IMR-90 (cell line): ENCODE measurements around the gene ERMAP. TPM values are rescaled to one million over a fixed set of nuclear protein-coding genes. Genes with fewer than 3 reads are reported as not detected.

Experiments
- ATAC-seq: fragments of 200-7000 bp; cut with Tn5 transposase; 2 replicates; pipeline ENCODE4 v1.9.1; 2020; ENCODE audit warnings: low read depth, mild to moderate bottlenecking, moderate library complexity
- BruUV-seq: library from RNA; stranded (reverse); fragments of 400-500 nt; replicated peaks from 2 replicates; lab custom pipeline; 2021; lab: Mats Ljungman, UMichigan
- CTCF ChIA-PET: fragments of 300-600 bp; formaldehyde crosslinking; extraction: SDS; loops from one replicate; lab custom pipeline; 2021; ENCODE audit warnings: antibody characterized with exemption; lab: Yijun Ruan, JAX
- POLR2A ChIA-PET: fragments of 300-600 bp; sonication (Branson Sonifier 250); formaldehyde crosslinking; loops from one replicate; lab custom pipeline; 2022; ENCODE audit warnings: antibody characterized with exemption; ENCODE audit not compliant: unreplicated experiment; lab: Charles Lee
- DNase-seq: peaks from one replicate; pipeline ENCODE4 v3.0.0; 2013
- H2AFZ ChIP-seq: replicated peaks from 2 replicates; pipeline ENCODE3; 2013; ENCODE audit warnings: low read length, mild to moderate bottlenecking; ENCODE audit not compliant: poor library complexity
- H2AK5ac ChIP-seq: 2 replicates; pipeline ENCODE4 v1.6.1; 2013; ENCODE audit warnings: low read depth, low read length, inconsistent platforms
- H2AK9ac ChIP-seq: replicated peaks from 2 replicates; pipeline ENCODE3; 2013; ENCODE audit warnings: mild to moderate bottlenecking, low read depth, low read length, moderate library complexity; ENCODE audit not compliant: poor library complexity
- H2BK120ac ChIP-seq: 2 replicates; pipeline ENCODE4 v1.6.1; 2013; ENCODE audit warnings: low read depth, low read length, inconsistent platforms
- H2BK15ac ChIP-seq: 3 replicates; pipeline ENCODE4 v1.6.1; 2013; ENCODE audit warnings: low read depth, low read length, inconsistent platforms
- H2BK20ac ChIP-seq: 2 replicates; pipeline ENCODE4 v1.6.1; 2013; ENCODE audit warnings: low read depth, mild to moderate bottlenecking, inconsistent platforms, low read length, moderate library complexity
- H2BK5ac ChIP-seq: 2 replicates; pipeline ENCODE4 v1.6.1; 2013; ENCODE audit warnings: mild to moderate bottlenecking, low read depth, low read length, inconsistent platforms; ENCODE audit not compliant: poor library complexity, severe bottlenecking
- H3K14ac ChIP-seq: replicated peaks from 2 replicates; pipeline ENCODE4 v1.6.1; 2013; ENCODE audit warnings: low read depth, low read length, inconsistent platforms
- H3K18ac ChIP-seq: 2 replicates; pipeline ENCODE4 v1.6.1; 2013; ENCODE audit warnings: low read depth, low read length, control low read depth
- H3K23ac ChIP-seq: 2 replicates; pipeline ENCODE4 v1.6.1; 2013; ENCODE audit warnings: low read depth, low read length, inconsistent platforms
- H3K27ac ChIP-seq: 2 replicates; pipeline ENCODE4 v1.5.1; 2013; ENCODE audit warnings: mild to moderate bottlenecking, control low read depth, low read length; ENCODE audit not compliant: insufficient read depth
- H3K27me3 ChIP-seq: 2 replicates; pipeline ENCODE4 v1.6.1; 2013; ENCODE audit warnings: low read length; ENCODE audit not compliant: control insufficient read depth, insufficient read depth
- H3K36me3 ChIP-seq: 2 replicates; pipeline ENCODE4 v1.6.1; 2013; ENCODE audit warnings: low read length, mixed read lengths; ENCODE audit not compliant: control insufficient read depth, insufficient read depth
- H3K4ac ChIP-seq: 2 replicates; pipeline ENCODE4 v1.6.1; 2013; ENCODE audit warnings: low read depth, low read length, inconsistent platforms
- H3K4me1 ChIP-seq: 2 replicates; pipeline ENCODE4 v1.6.1; 2013; ENCODE audit warnings: low read length, mixed read lengths; ENCODE audit not compliant: control insufficient read depth, insufficient read depth
- H3K4me2 ChIP-seq: 2 replicates; pipeline ENCODE4 v1.6.1; 2013; ENCODE audit warnings: low read depth, mild to moderate bottlenecking, control low read depth, low read length, moderate library complexity
- H3K4me3 ChIP-seq: 2 replicates; pipeline ENCODE4 v1.5.1; 2013; ENCODE audit warnings: low read depth, mild to moderate bottlenecking, control low read depth, low read length, moderate library complexity; ENCODE audit not compliant: insufficient read depth
- H3K56ac ChIP-seq: 2 replicates; pipeline ENCODE4 v1.6.1; 2013; ENCODE audit warnings: low read length, inconsistent platforms; ENCODE audit not compliant: insufficient read depth; ENCODE audit errors: extremely low read depth
- H3K79me1 ChIP-seq, 2 experiments: 2 replicates each; pipeline ENCODE4 v1.6.1; 2013; ENCODE audit warnings: low read length in 2 of 2, inconsistent platforms in 1 of 2, low read depth in 1 of 2
- H3K9ac ChIP-seq: 2 replicates; pipeline ENCODE4 v1.6.1; 2013; ENCODE audit warnings: low read depth, low read length, control low read depth
- H3K9me1 ChIP-seq: 2 replicates; pipeline ENCODE4 v1.6.1; 2013; ENCODE audit warnings: low read length, inconsistent platforms; ENCODE audit not compliant: insufficient read depth
- H3K9me3 ChIP-seq: 2 replicates; pipeline ENCODE4 v1.6.1; 2013; ENCODE audit warnings: low read length; ENCODE audit not compliant: control insufficient read depth, insufficient read depth
- H4K20me1 ChIP-seq: 2 replicates; pipeline ENCODE4 v1.6.1; 2013; ENCODE audit warnings: low read length, inconsistent platforms; ENCODE audit not compliant: insufficient read depth
- H4K5ac ChIP-seq: 2 replicates; pipeline ENCODE4 v1.6.1; 2013; ENCODE audit warnings: mild to moderate bottlenecking, low read depth, low read length, control low read depth
- H4K8ac ChIP-seq, 2 experiments: 2 replicates each; pipeline ENCODE4 v1.6.1; 2013; ENCODE audit warnings: low read depth in 2 of 2, low read length in 2 of 2, control low read depth in 1 of 2, inconsistent platforms in 1 of 2
- H4K91ac ChIP-seq: 2 replicates; pipeline ENCODE4 v1.6.1; 2013; ENCODE audit warnings: low read depth, low read length, inconsistent platforms; ENCODE audit not compliant: insufficient read depth
- BHLHE40 ChIP-seq: fragments of 150-350 bp; IDR thresholded peaks from 2 replicates; pipeline ENCODE4 v1.6.1; 2016; ENCODE audit warnings: mild to moderate bottlenecking, low read depth, low read length
- CEBPB ChIP-seq: IDR thresholded peaks from 2 replicates; pipeline ENCODE4 v1.6.1; 2012; ENCODE audit warnings: low read depth, low read length, improper control_type of control experiment
- ELK1 ChIP-seq: fragments of 150-350 bp; IDR thresholded peaks from 2 replicates; pipeline ENCODE4 v1.6.1; 2016; ENCODE audit warnings: low read depth, mild to moderate bottlenecking, low read length, moderate library complexity, borderline replicate concordance
- MAZ ChIP-seq: IDR thresholded peaks from 2 replicates; pipeline ENCODE4 v1.6.1; 2012; ENCODE audit warnings: low read depth, mild to moderate bottlenecking, low read length, improper control_type of control experiment, moderate library complexity, borderline replicate concordance
- NFE2L2 ChIP-seq: fragments of 150-350 bp; IDR thresholded peaks from 2 replicates; pipeline ENCODE4 v1.6.1; 2016; ENCODE audit warnings: low read depth, mild to moderate bottlenecking, low read length
- RFX5 ChIP-seq: IDR thresholded peaks from 2 replicates; pipeline ENCODE4 v1.8.0; 2012; ENCODE audit warnings: low read depth, mild to moderate bottlenecking, low read length, moderate library complexity
- USF2 ChIP-seq: fragments of 150-350 bp; IDR thresholded peaks from 2 replicates; pipeline ENCODE4 v1.6.1; 2017; ENCODE audit warnings: mild to moderate bottlenecking, antibody characterized with exemption, low read length, low read depth
- WGBS, 2 experiments: methylation state at CpG; one replicate each; pipeline versions ENCODE4 v1.1.5 to v1.1.7; 2013; ENCODE audit warnings: missing lambda C conversion rate in 2 of 2; ENCODE audit not compliant: insufficient read length in 1 of 2; ENCODE audit errors: extremely low coverage in 2 of 2; 5-methylcytosine and 5-hydroxymethylcytosine counted together
- dilution Hi-C: fragments of 300-500 bp; cut with HindIII; formaldehyde crosslinking; loops from one replicate; pipeline ENCODE4 v1.14.3; 2018; ENCODE audit warnings: low sequenced_read_pairs; ENCODE audit not compliant: unreplicated experiment
- in situ Hi-C: fragments of 300-500 bp; cut with MboI; formaldehyde crosslinking; loops from 3 replicates; pipeline ENCODE4 v1.14.3; 2019; ENCODE audit warnings: low sequenced_read_pairs, inconsistent platforms, mixed read lengths
- intact Hi-C: fragments of 100-400 bp; cut with micrococcal nuclease; formaldehyde crosslinking; loops from 2 replicates; pipeline ENCODE4 v1.10.0; 2022
- polyA plus RNA-seq, 3 experiments: library from polyadenylated mRNA; depleted of rRNA; stranded (reverse); fragments of >200 nt; gene quantifications; 2 replicates each; pipeline ENCODE4 v1.2.3, GENCODE V29; 2012; ENCODE audit warnings: low replicate concordance in 1 of 3
- total RNA-seq: library from RNA; depleted of rRNA; stranded (reverse); fragments of >200 nt; gene quantifications from 2 replicates; pipeline ENCODE4 v1.2.3, GENCODE V29; 2012

ERMAP gene
- total and polyA plus RNA-seq, 2 of the 4 experiments (the other 2 are of a cell fraction): 5.0 to 7.2 TPM

GRCh38 chr1:42888013-42888633 is 71.2 kb downstream of the ERMAP start:
- no peak for TF ChIP-seq BHLHE40
- no peak for TF ChIP-seq CEBPB
- no peak for TF ChIP-seq MAZ
- no peak for TF ChIP-seq RFX5
- no peak for TF ChIP-seq USF2
- TF ChIP-seq ELK1: no peak
- TF ChIP-seq NFE2L2: no peak
- Histone ChIP-seq H3K56ac (no peak overlapping the region), H4K91ac (no peak overlapping the region), H3K79me1 (no peaks in the 10 kb centered on the region), H3K4me3 (no peak overlapping the region), H4K8ac (no peak overlapping the region), H3K27ac (no peak overlapping the region), H4K5ac (no peak overlapping the region), H3K36me3 (no peaks in the 10 kb centered on the region), H3K4me2 (no peak overlapping the region), H3K14ac (no peak overlapping the region), H2BK20ac (no peak overlapping the region), H2BK5ac (no peak overlapping the region), H2BK120ac (no peak overlapping the region), H4K20me1 (no peaks in the 10 kb centered on the region; the same call in 1 of the 2 replicates), H3K18ac (no peak overlapping the region), H2AK9ac (no peak overlapping the region), H3K4ac (no peak overlapping the region), H3K23ac (no peak overlapping the region), H3K9ac (no peak overlapping the region), H2BK15ac (no peak overlapping the region), H3K9me1 (no peaks in the 10 kb centered on the region), H3K4me1 (no peaks in the 10 kb centered on the region), H3K27me3 (peaks cover 10% of the 10 kb centered on the region), H3K9me3 (no peaks in the 10 kb centered on the region), H2AFZ (peak overlapping the region; percentile 41), H2AK5ac (no peak overlapping the region)
- ChIA-PET POLR2A (no interaction called here), CTCF (no interaction called here)
- in situ Hi-C loops: no loop called here
- no TSS peak for BruUV-seq
- ATAC-seq (no peak), DNase-seq (no peak)
- intact Hi-C loops: no loop called here
- dilution Hi-C loops: no loop called here
- WGBS, 2 experiments: 82% methylated on average over 17 of the region's 31 CpGs; no CpG with 5 or more reads in 1 of the 2 experiments
